GM12801 (cell line): Measurements from ENCODE around the gene CHURC1.

Experiments
- CTCF ChIP-seq: IDR thresholded peaks from one replicate; pipeline ENCODE4 v1.5.1; 2011; ENCODE audit warnings: control low read depth; ENCODE audit not compliant: insufficient read length; ENCODE audit errors: extremely low read depth

Gene CHURC1

GRCh38 chr14:64947710-64948611, 33.7 kb downstream of the CHURC1 start:
- no peak for TF ChIP-seq CTCF

- TF ChIP-seq CTCF: no peak
Measured at GRCh38 chr14:64948612-64949210, 34.5 kb downstream of the CHURC1 start.

DNA sequence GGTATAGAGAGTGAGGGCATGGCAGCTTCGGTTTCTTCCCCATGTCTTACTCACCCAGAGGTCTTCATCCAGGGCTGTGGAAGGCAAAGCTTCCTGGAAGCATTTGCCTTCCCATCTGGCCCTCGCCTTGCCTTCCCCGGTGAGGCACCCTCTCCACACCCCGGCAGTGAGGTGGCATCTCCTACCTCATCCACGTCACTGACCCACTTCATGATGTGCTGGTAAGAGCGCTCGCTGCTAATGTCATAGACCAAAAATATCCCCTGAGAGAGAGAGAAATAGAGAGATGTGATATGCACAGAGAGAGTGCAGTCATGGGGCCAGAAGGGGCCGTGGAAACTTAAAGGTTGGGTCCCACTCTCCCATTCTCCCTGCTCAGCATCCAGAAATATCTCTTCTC, 36.6 kb downstream of the CHURC1 start:
- TF ChIP-seq CTCF: no peak

- TF ChIP-seq CTCF: no peak
Measured at GRCh38 chr14:64951291-64951690, 37.0 kb downstream of the CHURC1 start.

GRCh38 chr14:64951724-64952123, 37.5 kb downstream of the CHURC1 start:
- TF ChIP-seq CTCF: no peak

- TF ChIP-seq CTCF: no peak
Measured at GRCh38 chr14:64952598-64953309, 38.5 kb downstream of the CHURC1 start.

- no peak for TF ChIP-seq CTCF
Measured at GRCh38 chr14:64953310-64953654, 39.0 kb downstream of the CHURC1 start.
